Liver (tissue), 2 donors: ENCODE measurements around the gene ABCD3.

Experiments used
- YY1 ChIP-seq: IDR thresholded peaks from 2 replicates; pipeline ENCODE4 v1.6.1; 2016; ENCODE audit warnings: antibody characterized with exemption, mild to moderate bottlenecking
- TF ChIP-seq, protein P1 (sequence below): fragments of 150-350 bp; IDR thresholded peaks from 2 replicates; pipeline ENCODE4 v1.5.1; 2017; ENCODE audit warnings: improper control_type of control experiment, low read depth, low read length; ENCODE audit not compliant: missing input control
- donor health status: healthy.

DNA sequence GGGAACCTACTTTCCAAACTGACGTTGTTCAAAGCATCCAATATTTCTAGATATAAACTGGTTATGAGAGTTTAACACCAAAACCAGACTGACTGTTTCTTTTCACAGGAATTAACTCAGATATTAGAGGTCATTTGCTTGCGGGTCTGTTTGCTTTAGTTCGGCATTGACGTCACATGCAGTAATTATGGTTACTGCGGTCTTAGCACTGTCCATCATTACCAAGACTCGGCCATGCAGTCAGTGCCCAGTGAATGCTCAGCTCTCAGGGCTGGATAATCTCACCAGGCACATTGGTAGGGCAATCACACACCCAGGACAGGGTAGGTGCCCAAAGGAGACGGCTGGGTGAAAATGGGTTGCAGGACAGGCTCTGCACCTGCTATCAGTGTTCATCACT is 133.3 kb downstream of the ABCD3 start:
- TF ChIP-seq, protein P1, sequence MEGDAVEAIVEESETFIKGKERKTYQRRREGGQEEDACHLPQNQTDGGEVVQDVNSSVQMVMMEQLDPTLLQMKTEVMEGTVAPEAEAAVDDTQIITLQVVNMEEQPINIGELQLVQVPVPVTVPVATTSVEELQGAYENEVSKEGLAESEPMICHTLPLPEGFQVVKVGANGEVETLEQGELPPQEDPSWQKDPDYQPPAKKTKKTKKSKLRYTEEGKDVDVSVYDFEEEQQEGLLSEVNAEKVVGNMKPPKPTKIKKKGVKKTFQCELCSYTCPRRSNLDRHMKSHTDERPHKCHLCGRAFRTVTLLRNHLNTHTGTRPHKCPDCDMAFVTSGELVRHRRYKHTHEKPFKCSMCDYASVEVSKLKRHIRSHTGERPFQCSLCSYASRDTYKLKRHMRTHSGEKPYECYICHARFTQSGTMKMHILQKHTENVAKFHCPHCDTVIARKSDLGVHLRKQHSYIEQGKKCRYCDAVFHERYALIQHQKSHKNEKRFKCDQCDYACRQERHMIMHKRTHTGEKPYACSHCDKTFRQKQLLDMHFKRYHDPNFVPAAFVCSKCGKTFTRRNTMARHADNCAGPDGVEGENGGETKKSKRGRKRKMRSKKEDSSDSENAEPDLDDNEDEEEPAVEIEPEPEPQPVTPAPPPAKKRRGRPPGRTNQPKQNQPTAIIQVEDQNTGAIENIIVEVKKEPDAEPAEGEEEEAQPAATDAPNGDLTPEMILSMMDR = no peak
- TF ChIP-seq YY1 = no peak
